ENCODE results near the gene PTPN22.

Gene PTPN22

GRCh38 chr1:113804421-113805255 lies 66.9 kb downstream of the PTPN22 start:
- DNase-seq (ENCODE audit: low read depth, low spot score) = no peak
- no peak overlapping the region for H3K4me3 ChIP-seq (ENCODE audit: low read depth, low read length)
- no peak for TF ChIP-seq CTCF (IDR thresholded peaks at IDR 0.05; ENCODE audit: insufficient read depth, low read length, missing control alignments)
- ChIA-PET POLR2A (interaction anchor here (1.3 kb wide), 1 partner anchor 8 kb away, joined by 4 read pairs; the partner anchor contains the start of gene RSBN1), CTCF (no interaction called here)

GRCh38 chr1:113802367-113803007 lies 69.0 kb downstream of the PTPN22 start:
- ChIA-PET POLR2A (no interaction called here), CTCF (no interaction called here)
- no peak for TF ChIP-seq CTCF (IDR thresholded peaks at IDR 0.05; ENCODE audit: insufficient read depth, low read length, missing control alignments)
- H3K4me3 ChIP-seq (ENCODE audit: low read depth, low read length) = no peak overlapping the region
- DNase-seq (ENCODE audit: low read depth, low spot score) = no peak

- H3K4me3 ChIP-seq (ENCODE audit: low read depth, low read length) = no peak overlapping the region
- TF ChIP-seq CTCF (IDR thresholded peaks at IDR 0.05; ENCODE audit: insufficient read depth, low read length, missing control alignments) = no peak
- ChIA-PET CTCF (interaction anchor here (0.9 to 1.3 kb wide), 4 partner anchors 9 to 103 kb away, joined by 3 read pairs; no protein-coding TSS in a partner anchor), POLR2A (no interaction called here)
- DNase-seq (ENCODE audit: low read depth, low spot score) = no peak
These were observed 71.0 kb downstream of the PTPN22 start for GRCh38 chr1:113800487-113800886.

- no peak for TF ChIP-seq CTCF (IDR thresholded peaks at IDR 0.05; ENCODE audit: insufficient read depth, low read length, missing control alignments)
- no peak overlapping the region for H3K4me3 ChIP-seq (ENCODE audit: low read depth, low read length)
- CTCF ChIA-PET = no interaction called here
- POLR2A ChIA-PET = no interaction called here
- no peak for DNase-seq (ENCODE audit: low read depth, low spot score)
These were observed 74.0 kb downstream of the PTPN22 start for GRCh38 chr1:113797472-113797871.

GRCh38 chr1:113793878-113794834 lies 77.4 kb downstream of the PTPN22 start:
- ChIA-PET POLR2A (no interaction called here), CTCF (no interaction called here)
- DNase-seq (ENCODE audit: low read depth, low spot score) = no peak
- no peak overlapping the region for H3K4me3 ChIP-seq (ENCODE audit: low read depth, low read length)
- no peak for TF ChIP-seq CTCF (IDR thresholded peaks at IDR 0.05; ENCODE audit: insufficient read depth, low read length, missing control alignments)

Measured in AG04449 (cell line).